ENCODE data around the gene CTNND2. TPM values are rescaled to one million over a fixed set of nuclear protein-coding genes. Genes with fewer than 3 reads are reported as not detected.
"Not testable (repeated sequence)": the region's sequence is repeated elsewhere in the genome, so short reads cannot be mapped to it uniquely, and the experiment has no call there.

Gene CTNND2
- total RNA-seq, 2 experiments from 2014 or later, result not detected

GRCh38 chr5:11361768-11362167 is 542.5 kb downstream of the CTNND2 start:
- H3K9me3 Mint-ChIP-seq, result no peaks in the 10 kb centered on the region
- H3K36me3 Mint-ChIP-seq (ENCODE audit: low read depth), result no peaks in the 10 kb centered on the region
- DNase-seq, result no peak
- intact Hi-C loops (cut with micrococcal nuclease), result loop anchor here (10.0 kb wide), 1 partner anchor 377 kb away; no protein-coding TSS in a partner anchor
- CTCF ChIA-PET, result no interaction called here
- no peak overlapping the region for H3K4me3 Mint-ChIP-seq
- no peaks in the 10 kb centered on the region for H3K27me3 Mint-ChIP-seq (ENCODE audit: low read depth)
- no peaks in the 10 kb centered on the region for H3K4me1 Mint-ChIP-seq (ENCODE audit: low read depth)
- H3K27ac Mint-ChIP-seq, result no peak overlapping the region

- Mint-ChIP-seq H3K27ac (no peak overlapping the region), H3K27me3 (ENCODE audit: low read depth) (no peaks in the 10 kb centered on the region), H3K36me3 (ENCODE audit: low read depth) (no peaks in the 10 kb centered on the region), H3K4me1 (ENCODE audit: low read depth) (no peaks in the 10 kb centered on the region), H3K9me3 (peaks cover 4% of the 10 kb centered on the region), H3K4me3 (no peak overlapping the region)
- no peak for DNase-seq
- intact Hi-C loops (cut with micrococcal nuclease), result no loop called here
- CTCF ChIA-PET, result no interaction called here
Observed at GRCh38 chr5:11357928-11358327, 546.3 kb downstream of the CTNND2 start.

- no peak for DNase-seq
- CTCF ChIA-PET, result no interaction called here
- Mint-ChIP-seq H3K27me3 (ENCODE audit: low read depth) (no peaks in the 10 kb centered on the region), H3K27ac (no peak overlapping the region), H3K4me3 (no peak overlapping the region), H3K4me1 (ENCODE audit: low read depth) (no peaks in the 10 kb centered on the region), H3K9me3 (peaks cover 4% of the 10 kb centered on the region), H3K36me3 (ENCODE audit: low read depth) (no peaks in the 10 kb centered on the region)
- intact Hi-C loops (cut with micrococcal nuclease), result no loop called here
Observed at GRCh38 chr5:11355491-11355890, 548.8 kb downstream of the CTNND2 start.

- H3K27ac Mint-ChIP-seq, result no peak overlapping the region
- intact Hi-C loops (cut with micrococcal nuclease), result no loop called here
- H3K4me1 Mint-ChIP-seq (ENCODE audit: low read depth), result no peaks in the 10 kb centered on the region
- H3K4me3 Mint-ChIP-seq, result no peak overlapping the region
- no peaks in the 10 kb centered on the region for H3K36me3 Mint-ChIP-seq (ENCODE audit: low read depth)
- CTCF ChIA-PET, result no interaction called here
- H3K9me3 Mint-ChIP-seq, result no peaks in the 10 kb centered on the region
- no peak for DNase-seq
- H3K27me3 Mint-ChIP-seq (ENCODE audit: low read depth), result peaks cover 3% of the 10 kb centered on the region
Observed at GRCh38 chr5:11346336-11346735, 557.9 kb downstream of the CTNND2 start.

GRCh38 chr5:11335881-11336760 is 568.1 kb downstream of the CTNND2 start:
- H3K36me3 Mint-ChIP-seq (ENCODE audit: low read depth), result no peaks in the 10 kb centered on the region
- no peak overlapping the region for H3K4me3 Mint-ChIP-seq
- no peaks in the 10 kb centered on the region for H3K9me3 Mint-ChIP-seq
- CTCF ChIA-PET, result no interaction called here
- no peak for DNase-seq
- no peak overlapping the region for H3K27ac Mint-ChIP-seq
- H3K4me1 Mint-ChIP-seq (ENCODE audit: low read depth), result no peaks in the 10 kb centered on the region
- intact Hi-C loops (cut with micrococcal nuclease), result no loop called here
- peaks cover 8% of the 10 kb centered on the region for H3K27me3 Mint-ChIP-seq (ENCODE audit: low read depth)

GRCh38 chr5:11334404-11334803 is 569.8 kb downstream of the CTNND2 start:
- Mint-ChIP-seq H3K27ac (no peak overlapping the region), H3K27me3 (ENCODE audit: low read depth) (peaks cover 3% of the 10 kb centered on the region), H3K4me3 (no peak overlapping the region), H3K36me3 (ENCODE audit: low read depth) (no peaks in the 10 kb centered on the region), H3K9me3 (no peaks in the 10 kb centered on the region), H3K4me1 (ENCODE audit: low read depth) (no peaks in the 10 kb centered on the region)
- intact Hi-C loops (cut with micrococcal nuclease), result no loop called here
- DNase-seq, result no peak
- CTCF ChIA-PET, result no interaction called here

GRCh38 chr5:11329679-11330078 is 574.6 kb downstream of the CTNND2 start:
- no peak overlapping the region for H3K27ac Mint-ChIP-seq
- H3K36me3 Mint-ChIP-seq (ENCODE audit: low read depth), result no peaks in the 10 kb centered on the region
- intact Hi-C loops (cut with micrococcal nuclease), result no loop called here
- CTCF ChIA-PET, result no interaction called here
- no peaks in the 10 kb centered on the region for H3K9me3 Mint-ChIP-seq
- H3K4me3 Mint-ChIP-seq, result no peak overlapping the region
- no peaks in the 10 kb centered on the region for H3K4me1 Mint-ChIP-seq (ENCODE audit: low read depth)
- H3K27me3 Mint-ChIP-seq (ENCODE audit: low read depth), result no peaks in the 10 kb centered on the region
- DNase-seq, result no peak

- H3K27me3 Mint-ChIP-seq (ENCODE audit: low read depth), result peaks cover 2% of the 10 kb centered on the region
- H3K36me3 Mint-ChIP-seq (ENCODE audit: low read depth), result no peaks in the 10 kb centered on the region
- H3K27ac Mint-ChIP-seq, result no peak overlapping the region
- no peaks in the 10 kb centered on the region for H3K9me3 Mint-ChIP-seq
- DNase-seq, result no peak
- intact Hi-C loops (cut with micrococcal nuclease), result no loop called here
- CTCF ChIA-PET, result no interaction called here
- no peaks in the 10 kb centered on the region for H3K4me1 Mint-ChIP-seq (ENCODE audit: low read depth)
- no peak overlapping the region for H3K4me3 Mint-ChIP-seq
Observed at GRCh38 chr5:11324521-11325289, 579.5 kb downstream of the CTNND2 start.

- H3K9me3 Mint-ChIP-seq, result no peaks in the 10 kb centered on the region
- H3K27ac Mint-ChIP-seq, result no peak overlapping the region
- H3K36me3 Mint-ChIP-seq (ENCODE audit: low read depth), result no peaks in the 10 kb centered on the region
- intact Hi-C loops (cut with micrococcal nuclease), result no loop called here
- H3K4me3 Mint-ChIP-seq, result no peak overlapping the region
- H3K27me3 Mint-ChIP-seq (ENCODE audit: low read depth), result peaks cover 2% of the 10 kb centered on the region
- CTCF ChIA-PET, result no interaction called here
- DNase-seq, result no peak
- no peaks in the 10 kb centered on the region for H3K4me1 Mint-ChIP-seq (ENCODE audit: low read depth)
Observed at GRCh38 chr5:11323761-11324160, 580.5 kb downstream of the CTNND2 start.

GRCh38 chr5:11322133-11322532 is 582.1 kb downstream of the CTNND2 start:
- no peak overlapping the region for H3K27ac Mint-ChIP-seq
- H3K4me1 Mint-ChIP-seq (ENCODE audit: low read depth), result no peaks in the 10 kb centered on the region
- no peak for DNase-seq
- intact Hi-C loops (cut with micrococcal nuclease), result no loop called here
- no peak overlapping the region for H3K4me3 Mint-ChIP-seq
- H3K36me3 Mint-ChIP-seq (ENCODE audit: low read depth), result no peaks in the 10 kb centered on the region
- no peaks in the 10 kb centered on the region for H3K9me3 Mint-ChIP-seq
- CTCF ChIA-PET, result no interaction called here
- peaks cover 3% of the 10 kb centered on the region for H3K27me3 Mint-ChIP-seq (ENCODE audit: low read depth)

- Mint-ChIP-seq H3K36me3 (ENCODE audit: low read depth) (no peaks in the 10 kb centered on the region), H3K27ac (no peak overlapping the region), H3K9me3 (no peaks in the 10 kb centered on the region), H3K4me1 (ENCODE audit: low read depth) (no peaks in the 10 kb centered on the region), H3K27me3 (ENCODE audit: low read depth) (peaks cover 5% of the 10 kb centered on the region), H3K4me3 (no peak overlapping the region)
- intact Hi-C loops (cut with micrococcal nuclease), result no loop called here
- CTCF ChIA-PET, result no interaction called here
- DNase-seq, result no peak
Observed at GRCh38 chr5:11319836-11320580, 584.2 kb downstream of the CTNND2 start.

GRCh38 chr5:11313694-11314093 is 590.6 kb downstream of the CTNND2 start:
- intact Hi-C loops (cut with micrococcal nuclease); H3K9me3 Mint-ChIP-seq; H3K4me1 Mint-ChIP-seq (ENCODE audit: low read depth); H3K27ac Mint-ChIP-seq; H3K4me3 Mint-ChIP-seq; DNase-seq; H3K36me3 Mint-ChIP-seq (ENCODE audit: low read depth); H3K27me3 Mint-ChIP-seq (ENCODE audit: low read depth); CTCF ChIA-PET: not testable (repeated sequence)
